Right lobe of liver (tissue), 4 donors: ENCODE results near the gene TBX2.

ENCODE experiments used
- POLR2A ChIP-seq: fragments of 450-650 bp; IDR thresholded peaks from one replicate; pipeline ENCODE4 v1.6.1; 2017; ENCODE audit warnings: antibody characterized with exemption, mild to moderate bottlenecking
- TF ChIP-seq, protein P1 (sequence below), 4 donors: fragments of 200-600 bp in 3 of 4; fragments of 450-650 bp in 1 of 4; IDR thresholded peaks; one replicate each; pipeline versions ENCODE4 v1.5.1 to v1.8.0; 2016 to 2022; ENCODE audit warnings: antibody characterized with exemption in 4 of 4, mild to moderate bottlenecking in 2 of 4
- donor health status: DM: no; HTN: no; CAD: no.
- donor health status: DM: no; HTN: no; CAD: no.
- donor health status: DM: no; HTN: yes; CAD: no.

DNA sequence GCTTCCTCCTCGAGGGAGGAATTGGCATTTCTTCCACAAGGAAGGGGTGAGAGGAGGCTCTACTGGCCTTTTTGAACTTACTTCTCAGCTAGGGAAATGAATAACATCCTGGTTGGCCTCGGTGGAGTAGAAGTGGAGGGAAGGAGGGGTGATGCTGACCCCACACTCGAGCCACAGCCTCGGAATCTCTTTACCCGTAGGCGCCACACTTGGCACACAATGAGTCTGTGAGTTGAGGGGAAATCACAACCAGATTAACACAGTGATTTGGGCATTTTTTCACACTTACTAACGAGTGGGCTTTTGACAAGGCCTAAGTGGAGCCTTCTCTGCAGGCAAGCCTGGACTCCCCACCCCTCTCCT, 47.3 kb upstream of the TBX2 start:
- TF ChIP-seq, protein P1, sequence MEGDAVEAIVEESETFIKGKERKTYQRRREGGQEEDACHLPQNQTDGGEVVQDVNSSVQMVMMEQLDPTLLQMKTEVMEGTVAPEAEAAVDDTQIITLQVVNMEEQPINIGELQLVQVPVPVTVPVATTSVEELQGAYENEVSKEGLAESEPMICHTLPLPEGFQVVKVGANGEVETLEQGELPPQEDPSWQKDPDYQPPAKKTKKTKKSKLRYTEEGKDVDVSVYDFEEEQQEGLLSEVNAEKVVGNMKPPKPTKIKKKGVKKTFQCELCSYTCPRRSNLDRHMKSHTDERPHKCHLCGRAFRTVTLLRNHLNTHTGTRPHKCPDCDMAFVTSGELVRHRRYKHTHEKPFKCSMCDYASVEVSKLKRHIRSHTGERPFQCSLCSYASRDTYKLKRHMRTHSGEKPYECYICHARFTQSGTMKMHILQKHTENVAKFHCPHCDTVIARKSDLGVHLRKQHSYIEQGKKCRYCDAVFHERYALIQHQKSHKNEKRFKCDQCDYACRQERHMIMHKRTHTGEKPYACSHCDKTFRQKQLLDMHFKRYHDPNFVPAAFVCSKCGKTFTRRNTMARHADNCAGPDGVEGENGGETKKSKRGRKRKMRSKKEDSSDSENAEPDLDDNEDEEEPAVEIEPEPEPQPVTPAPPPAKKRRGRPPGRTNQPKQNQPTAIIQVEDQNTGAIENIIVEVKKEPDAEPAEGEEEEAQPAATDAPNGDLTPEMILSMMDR (IDR thresholded peaks at IDR 0.05): no peak
- TF ChIP-seq POLR2A: no peak
